ENCODE data around the gene TBL2.

GRCh38 chr7:73570521-73570920 lies 7.9 kb downstream of the TBL2 start:
- no peak for TF ChIP-seq CTCF (IDR thresholded peaks at IDR 0.05 in 8 of 11, conservative IDR thresholded peaks at IDR 0.05 in 3 of 11)
- no peak for TF ChIP-seq POLR2A (IDR thresholded peaks at IDR 0.05)
- peak in 1 of 3 donors; percentile 35 for TF ChIP-seq POLR2AphosphoS5 (IDR thresholded peaks at IDR 0.05)

Data from spleen (tissue), 7 donors.